Prostate gland (tissue), 2 donors: ENCODE results near the gene KRT78.

Experiments used
- POLR2A ChIP-seq: fragments of 450-650 bp; IDR thresholded peaks from one replicate; pipeline ENCODE4 v1.6.1; 2016; ENCODE audit warnings: antibody characterized with exemption, mild to moderate bottlenecking
- POLR2AphosphoS5 ChIP-seq: sonication (generic); formaldehyde crosslinking; IDR thresholded peaks from one replicate; pipeline ENCODE4 v1.6.1; 2017; ENCODE audit warnings: antibody characterized with exemption
- TF ChIP-seq, protein P1 (sequence below), 4 experiments: fragments of 200-600 bp in 2 of 4; fragments of 450-650 bp in 2 of 4; sonication (generic) in 2 of 4; IDR thresholded peaks; 1 replicate in 3 of 4; 2 replicates in 1 of 4; pipeline ENCODE4 v1.5.1; 2016 to 2019; ENCODE audit warnings: antibody characterized with exemption in 4 of 4, mild to moderate bottlenecking in 2 of 4, moderate library complexity in 2 of 4

DNA sequence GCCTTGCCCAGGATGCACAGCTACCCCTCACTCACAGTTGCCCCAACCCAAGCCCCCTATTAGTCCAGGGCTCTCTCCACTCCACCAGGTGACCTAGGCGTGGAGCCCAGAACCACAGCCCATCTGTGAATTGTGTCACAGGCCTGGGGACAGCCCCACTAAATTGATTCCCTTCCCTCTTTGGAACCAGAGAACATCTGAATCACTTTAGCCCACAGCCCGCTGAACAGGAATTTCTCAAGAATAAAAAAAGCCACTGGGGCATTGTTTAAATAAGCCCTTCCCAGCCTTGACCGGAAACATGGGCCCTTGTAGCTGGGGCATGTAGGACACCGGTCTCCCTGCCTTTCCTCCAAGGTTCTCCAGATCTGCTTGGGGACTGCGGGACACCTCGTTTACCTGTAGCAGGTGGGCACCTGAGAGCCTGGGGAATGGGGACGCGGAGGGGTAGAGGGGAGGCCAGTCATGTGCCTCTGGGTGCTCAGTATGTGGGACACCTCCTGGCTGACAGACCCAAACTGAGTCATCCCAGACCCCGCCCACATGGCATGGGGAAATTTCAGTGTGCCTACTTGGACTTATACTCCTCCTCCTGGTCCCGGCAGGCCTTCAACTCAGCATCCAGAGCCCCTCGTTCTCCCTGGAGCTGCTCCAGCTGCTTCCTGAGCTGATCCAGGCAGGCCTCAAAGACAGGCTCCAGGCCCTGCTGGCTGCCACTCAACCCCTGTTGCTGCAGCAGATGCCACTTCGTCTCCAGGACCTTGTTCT is 1.3 kb downstream of the KRT78 start:
- TF ChIP-seq, protein P1, sequence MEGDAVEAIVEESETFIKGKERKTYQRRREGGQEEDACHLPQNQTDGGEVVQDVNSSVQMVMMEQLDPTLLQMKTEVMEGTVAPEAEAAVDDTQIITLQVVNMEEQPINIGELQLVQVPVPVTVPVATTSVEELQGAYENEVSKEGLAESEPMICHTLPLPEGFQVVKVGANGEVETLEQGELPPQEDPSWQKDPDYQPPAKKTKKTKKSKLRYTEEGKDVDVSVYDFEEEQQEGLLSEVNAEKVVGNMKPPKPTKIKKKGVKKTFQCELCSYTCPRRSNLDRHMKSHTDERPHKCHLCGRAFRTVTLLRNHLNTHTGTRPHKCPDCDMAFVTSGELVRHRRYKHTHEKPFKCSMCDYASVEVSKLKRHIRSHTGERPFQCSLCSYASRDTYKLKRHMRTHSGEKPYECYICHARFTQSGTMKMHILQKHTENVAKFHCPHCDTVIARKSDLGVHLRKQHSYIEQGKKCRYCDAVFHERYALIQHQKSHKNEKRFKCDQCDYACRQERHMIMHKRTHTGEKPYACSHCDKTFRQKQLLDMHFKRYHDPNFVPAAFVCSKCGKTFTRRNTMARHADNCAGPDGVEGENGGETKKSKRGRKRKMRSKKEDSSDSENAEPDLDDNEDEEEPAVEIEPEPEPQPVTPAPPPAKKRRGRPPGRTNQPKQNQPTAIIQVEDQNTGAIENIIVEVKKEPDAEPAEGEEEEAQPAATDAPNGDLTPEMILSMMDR (IDR thresholded peaks at IDR 0.05): no peak
- no peak for TF ChIP-seq POLR2A
- no peak for TF ChIP-seq POLR2AphosphoS5
